HCT116 (cell line): ENCODE results near the gene HIP1. TPM values are rescaled to one million over a fixed set of nuclear protein-coding genes. Genes with fewer than 3 reads are reported as not detected.

ENCODE experiments used
- ATAC-seq: fragments of 200-7000 bp; cut with Tn5 transposase; 2 replicates; pipeline ENCODE4 v1.9.1; 2020; ENCODE audit warnings: mild to moderate bottlenecking, moderate library complexity
- BruUV-seq: library from RNA; stranded (reverse); fragments of 400-500 nt; replicated peaks from 2 replicates; lab custom pipeline; 2021; lab: Mats Ljungman, UMichigan
- CTCF ChIA-PET: fragments of 300-600 bp; sonication (Branson Sonifier 250); formaldehyde crosslinking; loops from one replicate; lab custom pipeline; 2021; ENCODE audit warnings: antibody characterized with exemption; lab: Charles Lee
- POLR2A ChIA-PET: fragments of 300-600, 350-600 bp; sonication (Branson Sonifier 250); formaldehyde crosslinking; loops from one replicate; lab custom pipeline; 2021; ENCODE audit warnings: antibody characterized with exemption; lab: Charles Lee
- RAD21 ChIA-PET, 2 experiments: fragments of 300-600 bp; sonication (Branson Sonifier 250); formaldehyde crosslinking; loops; one replicate each; lab custom pipeline; 2023; ENCODE audit warnings: low total read pairs in 2 of 2; ENCODE audit not compliant: uncharacterized antibody in 2 of 2, unreplicated experiment in 2 of 2, low non-redundant PET in 1 of 2; lab: Charles Lee
- DNase-seq: peaks from one replicate; pipeline ENCODE4 v3.0.0-alpha.2; 2010; ENCODE audit warnings: low read depth, low spot score
- H2AFZ ChIP-seq: fragments of 200-600 bp; shearing (Covaris generic), sonication (generic); 2 replicates; pipeline ENCODE4 v1.6.1; 2017; ENCODE audit warnings: low read depth, mixed run types, mixed read lengths, antibody characterized with exemption, low read length; ENCODE audit not compliant: poor library complexity, severe bottlenecking
- H3K27ac ChIP-seq: 2 replicates; pipeline ENCODE4 v1.5.1; 2012; ENCODE audit warnings: low read depth, low read length
- H3K27me3 ChIP-seq: fragments of 200-600 bp; sonication (generic); 2 replicates; pipeline ENCODE4 v1.6.1; 2016; ENCODE audit warnings: mixed run types, low read length, mixed read lengths; ENCODE audit not compliant: insufficient read depth
- H3K36me3 ChIP-seq, 2 experiments: fragments of 200-500 bp in 1 of 2; fragments of 200-600 bp in 1 of 2; sonication (Bioruptor generic) in 1 of 2; sonication (generic) in 1 of 2; 2 replicates each; pipeline versions ENCODE4 v1.5.1 to v1.6.1; 2014 to 2016; ENCODE audit warnings: low read length in 2 of 2, inconsistent platforms in 1 of 2, mixed read lengths in 1 of 2, mixed run types in 1 of 2; ENCODE audit not compliant: insufficient read depth in 2 of 2, control insufficient read depth in 1 of 2
- H3K4me1 ChIP-seq, 2 experiments: fragments of 200-600 bp in 1 of 2; sonication (generic) in 1 of 2; 2 replicates each; pipeline versions ENCODE4 v1.5.1 to v1.6.1; 2012 to 2017; ENCODE audit warnings: low read length in 2 of 2, inconsistent platforms in 1 of 2, mild to moderate bottlenecking in 1 of 2, mixed read lengths in 1 of 2, mixed run types in 1 of 2, moderate library complexity in 1 of 2; ENCODE audit not compliant: insufficient read depth in 2 of 2, control insufficient read depth in 1 of 2
- H3K4me2 ChIP-seq: fragments of 200-600 bp; sonication (generic); 2 replicates; pipeline ENCODE4 v1.6.1; 2017; ENCODE audit warnings: mixed run types, low read length, mixed read lengths
- H3K4me3 ChIP-seq, 2 experiments: fragments of 200-600 bp in 1 of 2; sonication (generic) in 1 of 2; replicated peaks in 1 of 2; 2 replicates each; pipeline ENCODE4 v1.5.1; 2011 to 2016; ENCODE audit warnings: low read length in 2 of 2, control low read depth in 1 of 2, low read depth in 1 of 2, mild to moderate bottlenecking in 1 of 2, mixed read lengths in 1 of 2, mixed run types in 1 of 2
- H3K79me2 ChIP-seq: fragments of 200-600 bp; sonication (generic); 2 replicates; pipeline ENCODE4 v1.6.1; 2017; ENCODE audit warnings: mild to moderate bottlenecking, mixed run types, low read length, moderate library complexity, mixed read lengths; ENCODE audit not compliant: insufficient read depth
- H3K9ac ChIP-seq: fragments of 200-600 bp; sonication (generic); 2 replicates; pipeline ENCODE4 v1.6.1; 2016; ENCODE audit warnings: low read length, mixed read lengths
- H3K9me2 ChIP-seq: fragments of 200-600 bp; sonication (generic), shearing (Covaris generic); 2 replicates; pipeline ENCODE4 v1.6.1; 2017; ENCODE audit warnings: mixed run types, mild to moderate bottlenecking, moderate library complexity; ENCODE audit not compliant: insufficient read depth
- H3K9me3 ChIP-seq, 2 experiments: fragments of 200-500 bp in 1 of 2; fragments of 200-600 bp in 1 of 2; sonication (Bioruptor generic) in 1 of 2; sonication (generic) in 1 of 2; 2 replicates each; pipeline ENCODE4 v1.6.1; 2014 to 2017; ENCODE audit warnings: low read length in 2 of 2, mixed read lengths in 2 of 2, inconsistent platforms in 1 of 2, low read depth in 1 of 2, mild to moderate bottlenecking in 1 of 2, mixed run types in 1 of 2, moderate library complexity in 1 of 2; ENCODE audit not compliant: control insufficient read depth in 1 of 2, insufficient read depth in 1 of 2
- H4K20me1 ChIP-seq: fragments of 200-600 bp; sonication (generic), shearing (Covaris generic); 2 replicates; pipeline ENCODE4 v1.6.1; 2017; ENCODE audit warnings: mixed run types, mild to moderate bottlenecking, moderate library complexity; ENCODE audit not compliant: insufficient read depth
- CBX3 ChIP-seq: IDR thresholded peaks from 2 replicates; pipeline ENCODE4 v1.6.1; 2012; ENCODE audit warnings: low read depth
- CEBPB ChIP-seq: IDR thresholded peaks from 2 replicates; pipeline ENCODE4 v1.6.1; 2012; ENCODE audit warnings: low read depth
- CTCF ChIP-seq, 3 experiments: fragments of 200-600 bp in 1 of 3; sonication (generic) in 1 of 3; IDR thresholded peaks in 2 of 3; conservative IDR thresholded peaks in 1 of 3; 2 replicates each; pipeline ENCODE4 v1.5.1; 2012 to 2017; ENCODE audit warnings: low read depth in 2 of 3, low read length in 2 of 3, antibody characterized with exemption in 1 of 3, borderline replicate concordance in 1 of 3, control low read depth in 1 of 3, mild to moderate bottlenecking in 1 of 3, mixed read lengths in 1 of 3, mixed run types in 1 of 3, moderate library complexity in 1 of 3; ENCODE audit not compliant: insufficient read depth in 1 of 3
- EZH2phosphoT487 ChIP-seq: fragments of 200-600 bp; IDR thresholded peaks from 2 replicates; pipeline ENCODE4 v1.6.1; 2018; ENCODE audit warnings: antibody characterized with exemption, borderline replicate concordance
- JUND ChIP-seq: IDR thresholded peaks from 2 replicates; pipeline ENCODE4 v1.6.1; 2012
- POLR2A ChIP-seq: IDR thresholded peaks from 2 replicates; pipeline ENCODE4 v1.7.0; 2011; ENCODE audit warnings: borderline replicate concordance; ENCODE audit not compliant: insufficient read depth, insufficient read length; ENCODE audit errors: extremely low read depth
- POLR2AphosphoS5 ChIP-seq: IDR thresholded peaks from 2 replicates; pipeline ENCODE4 v1.6.1; 2011; ENCODE audit warnings: mild to moderate bottlenecking, low read depth, low read length, moderate library complexity
- REST ChIP-seq: IDR thresholded peaks from 2 replicates; pipeline ENCODE4 v1.6.1; 2012; ENCODE audit warnings: low read depth
- SP1 ChIP-seq: IDR thresholded peaks from 2 replicates; pipeline ENCODE4 v1.6.1; 2012; ENCODE audit warnings: low read depth
- SRF ChIP-seq: IDR thresholded peaks from 2 replicates; pipeline ENCODE4 v1.6.1; 2012; ENCODE audit warnings: low read depth
- TCF7L2 ChIP-seq: IDR thresholded peaks from 2 replicates; pipeline ENCODE4 v1.7.0; 2011; ENCODE audit warnings: borderline replicate concordance, inconsistent platforms; ENCODE audit not compliant: insufficient read depth, insufficient read length; ENCODE audit errors: extremely low read depth
- YY1 ChIP-seq: IDR thresholded peaks from 2 replicates; pipeline ENCODE4 v1.6.1; 2011; ENCODE audit warnings: low read length, low read depth, moderate library complexity, mild to moderate bottlenecking; ENCODE audit not compliant: insufficient replicate concordance; ENCODE audit errors: extremely low read depth
- ZFX ChIP-seq: fragments of 450-650 bp; IDR thresholded peaks from 2 replicates; pipeline ENCODE4 v1.6.1; 2017
- ZNF274 ChIP-seq: fragments of 200-500 bp; sonication (Bioruptor generic); IDR thresholded peaks from 2 replicates; pipeline ENCODE4 v1.6.1; 2014; ENCODE audit warnings: mild to moderate bottlenecking, low read depth, low read length, inconsistent platforms
- intact Hi-C: fragments of 100-400 bp; cut with micrococcal nuclease; formaldehyde crosslinking; loops from 2 replicates; pipeline ENCODE4 v1.10.0; 2022
- total RNA-seq: library from RNA; stranded (reverse); gene quantifications from one replicate; pipeline ENCODE4 v1.2.1, GENCODE V29; 2021; ENCODE audit not compliant: unreplicated experiment
- TF ChIP-seq, protein P1 (sequence below): IDR thresholded peaks from 2 replicates; pipeline ENCODE4 v1.6.1; 2012

HIP1 gene
- total RNA-seq, 1 experiment from 2014 or later: 22.1 TPM

- no peak overlapping the region for H3K27ac ChIP-seq
- DNase-seq: no peak
- no TSS peak for BruUV-seq
- TF ChIP-seq TCF7L2 (no peak), ZNF274 (no peak), JUND (no peak), SP1 (no peak), POLR2A (no peak), POLR2AphosphoS5 (no peak), ZFX (no peak), REST (no peak), YY1 (no peak), CTCF (IDR thresholded peaks at IDR 0.05 in 2 of 3, conservative IDR thresholded peaks at IDR 0.05 in 1 of 3; ENCODE audit: borderline replicate concordance in 1 of 3, insufficient read depth in 1 of 3, low read depth in 2 of 3, low read length in 2 of 3) (no peak), CBX3 (no peak), CEBPB (no peak), SRF (no peak), EZH2phosphoT487 (no peak)
- TF ChIP-seq, protein P1, sequence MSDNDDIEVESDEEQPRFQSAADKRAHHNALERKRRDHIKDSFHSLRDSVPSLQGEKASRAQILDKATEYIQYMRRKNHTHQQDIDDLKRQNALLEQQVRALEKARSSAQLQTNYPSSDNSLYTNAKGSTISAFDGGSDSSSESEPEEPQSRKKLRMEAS: no peak
- TF ChIP-seq, all 23 proteins: peak for 0
- POLR2A ChIA-PET: no interaction called here
- no peaks in the 10 kb centered on the region for H3K4me1 ChIP-seq
- no peaks in the 10 kb centered on the region for H3K36me3 ChIP-seq
- intact Hi-C loops: no loop called here
- no peaks in the 10 kb centered on the region for H3K79me2 ChIP-seq
- H3K4me3 ChIP-seq: no peak overlapping the region
- no peak overlapping the region for H3K4me2 ChIP-seq
- H3K9me2 ChIP-seq: no peaks in the 10 kb centered on the region
- no peak overlapping the region for H2AFZ ChIP-seq
- RAD21 ChIA-PET: interaction anchor here in 1 of 2 experiments (0.6 kb wide), 1 partner anchor 187 kb away, joined by 3 read pairs; no protein-coding TSS in a partner anchor
- H4K20me1 ChIP-seq: no peaks in the 10 kb centered on the region
- H3K9ac ChIP-seq: no peak overlapping the region
- no peak for ATAC-seq
- H3K27me3 ChIP-seq: no peaks in the 10 kb centered on the region
- CTCF ChIA-PET: no interaction called here
- no peaks in the 10 kb centered on the region for H3K9me3 ChIP-seq
Observed at GRCh38 chr7:75575488-75576121, 163.1 kb downstream of the HIP1 start.
